AG04449 (cell line): ENCODE results near the gene MAMDC4.

Experiments
- CTCF ChIA-PET: fragments of 350-600 bp; formaldehyde crosslinking; extraction: SDS; loops from one replicate; lab custom pipeline; 2021; ENCODE audit warnings: antibody characterized with exemption; lab: Yijun Ruan, JAX
- POLR2A ChIA-PET: fragments of 400-600, 350-600 bp; formaldehyde crosslinking; extraction: SDS; loops from one replicate; lab custom pipeline; 2020; ENCODE audit warnings: antibody characterized with exemption, inconsistent platforms; lab: Yijun Ruan, JAX
- DNase-seq: peaks from one replicate; pipeline ENCODE4 v3.0.0-alpha.2; 2010; ENCODE audit warnings: low read depth, low spot score
- H3K4me3 ChIP-seq: 2 replicates; pipeline ENCODE4 v1.5.1; 2011; ENCODE audit warnings: low read depth, mild to moderate bottlenecking, control low read depth, low read length
- TF ChIP-seq, protein P1 (sequence below): IDR thresholded peaks from one replicate; pipeline ENCODE4 v1.5.1; 2011; ENCODE audit warnings: mild to moderate bottlenecking, moderate library complexity, low read length, control low read depth, inconsistent platforms; ENCODE audit not compliant: insufficient read depth; ENCODE audit errors: missing control alignments

The MAMDC4 gene

DNA sequence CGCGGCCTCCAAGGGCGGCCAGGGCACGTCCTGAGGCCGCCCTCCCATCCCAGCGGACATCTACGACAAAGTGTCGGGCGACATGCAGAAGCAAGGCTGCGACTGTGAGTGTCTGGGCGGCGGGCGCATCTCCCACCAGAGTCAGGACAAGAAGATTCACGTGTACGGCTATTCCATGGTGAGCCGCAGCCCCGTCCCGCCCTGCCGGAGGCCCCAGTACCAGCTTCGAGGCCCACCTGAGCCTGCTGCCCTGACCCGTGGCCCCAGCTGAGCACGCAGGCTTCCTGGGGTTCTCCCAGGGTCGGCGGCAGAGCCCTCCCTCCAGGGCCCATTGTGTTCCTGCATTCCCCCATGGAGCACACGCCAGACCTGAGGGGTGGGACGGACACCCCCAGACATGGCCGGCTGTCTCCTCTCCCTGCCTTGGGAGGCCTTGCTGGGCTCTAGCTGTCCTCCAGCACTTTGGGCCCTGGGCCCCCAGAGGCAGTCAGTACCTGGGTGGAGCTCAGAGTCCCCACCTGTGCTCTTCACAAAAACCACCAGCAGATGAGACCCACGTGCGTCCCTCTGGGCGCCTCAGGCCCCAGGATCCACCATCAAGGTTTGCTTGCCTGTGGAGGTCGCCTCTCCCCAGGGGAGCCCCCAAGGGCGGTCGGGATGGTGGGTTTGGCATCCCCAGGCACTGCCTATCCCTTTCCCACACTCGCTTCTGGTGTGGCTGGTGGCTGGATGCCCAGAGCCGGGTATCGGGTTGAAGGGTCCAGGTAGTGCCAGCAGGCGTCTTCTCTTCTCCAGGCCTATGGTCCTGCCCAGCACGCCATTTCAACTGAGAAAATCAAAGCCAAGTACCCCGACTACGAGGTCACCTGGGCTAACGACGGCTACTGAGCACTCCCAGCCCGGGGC, 1.9 kb upstream of the MAMDC4 start:
- ChIA-PET POLR2A (interaction anchor here (1.1 kb wide), 1 partner anchor 10 kb away, joined by 3 read pairs; no protein-coding TSS in a partner anchor), CTCF (no interaction called here)
- TF ChIP-seq, protein P1, sequence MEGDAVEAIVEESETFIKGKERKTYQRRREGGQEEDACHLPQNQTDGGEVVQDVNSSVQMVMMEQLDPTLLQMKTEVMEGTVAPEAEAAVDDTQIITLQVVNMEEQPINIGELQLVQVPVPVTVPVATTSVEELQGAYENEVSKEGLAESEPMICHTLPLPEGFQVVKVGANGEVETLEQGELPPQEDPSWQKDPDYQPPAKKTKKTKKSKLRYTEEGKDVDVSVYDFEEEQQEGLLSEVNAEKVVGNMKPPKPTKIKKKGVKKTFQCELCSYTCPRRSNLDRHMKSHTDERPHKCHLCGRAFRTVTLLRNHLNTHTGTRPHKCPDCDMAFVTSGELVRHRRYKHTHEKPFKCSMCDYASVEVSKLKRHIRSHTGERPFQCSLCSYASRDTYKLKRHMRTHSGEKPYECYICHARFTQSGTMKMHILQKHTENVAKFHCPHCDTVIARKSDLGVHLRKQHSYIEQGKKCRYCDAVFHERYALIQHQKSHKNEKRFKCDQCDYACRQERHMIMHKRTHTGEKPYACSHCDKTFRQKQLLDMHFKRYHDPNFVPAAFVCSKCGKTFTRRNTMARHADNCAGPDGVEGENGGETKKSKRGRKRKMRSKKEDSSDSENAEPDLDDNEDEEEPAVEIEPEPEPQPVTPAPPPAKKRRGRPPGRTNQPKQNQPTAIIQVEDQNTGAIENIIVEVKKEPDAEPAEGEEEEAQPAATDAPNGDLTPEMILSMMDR, result no peak
- peak overlapping the region; percentile 97 for H3K4me3 ChIP-seq
- no peak for DNase-seq

DNA sequence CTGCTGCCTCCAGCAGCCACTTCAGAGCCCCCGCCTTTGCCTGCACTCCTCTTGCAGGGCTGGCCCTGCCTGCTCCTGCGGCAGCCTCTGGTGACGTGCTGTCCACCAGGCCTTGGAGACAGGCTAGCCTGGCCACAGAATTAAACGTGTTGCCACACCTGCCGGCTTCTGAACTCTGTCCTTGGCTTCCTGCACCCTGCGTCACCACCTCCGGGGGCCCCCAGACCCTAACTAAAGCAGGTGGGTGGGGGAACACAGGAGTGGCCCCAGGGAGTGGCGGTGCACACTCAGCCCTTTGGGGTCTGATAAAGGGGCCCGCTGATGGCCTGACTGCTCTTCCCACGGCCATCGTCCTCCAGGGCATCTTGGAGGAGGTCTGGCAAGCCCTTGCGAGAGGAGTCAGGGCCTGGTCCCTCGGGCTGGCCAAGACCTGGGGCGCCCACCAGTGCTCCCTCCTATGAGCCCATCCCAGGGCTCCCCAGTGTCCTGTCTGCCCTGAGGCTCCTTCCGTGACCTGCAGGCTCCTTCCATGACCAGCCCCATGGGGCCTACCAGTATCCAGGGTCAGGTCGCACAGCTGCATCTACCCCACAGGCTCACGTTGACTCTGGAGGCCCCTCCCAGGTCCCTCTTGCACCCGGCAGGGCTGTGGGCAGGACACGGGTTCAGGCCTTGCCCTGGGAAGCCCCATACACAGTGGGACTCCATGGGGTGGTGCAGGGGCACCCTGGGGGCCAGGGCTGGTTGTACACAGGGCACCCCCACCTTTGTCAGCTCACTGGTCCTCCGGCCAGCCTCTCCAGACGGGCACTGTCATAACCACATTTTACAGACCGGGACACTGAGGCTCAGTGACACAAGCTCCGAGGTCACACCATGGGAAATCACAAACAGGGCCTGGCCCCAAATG, 1.0 kb upstream of the MAMDC4 start:
- peak overlapping the region; percentile 97; the same call in 1 of the 2 replicates for H3K4me3 ChIP-seq
- TF ChIP-seq, protein P1, result no peak
- no peak for DNase-seq
- CTCF ChIA-PET, result interaction anchor here (0.9 to 1.6 kb wide), 2 partner anchors 122 to 178 kb away, joined by 3 to 4 read pairs; no protein-coding TSS in a partner anchor
- POLR2A ChIA-PET, result interaction anchor here (1.1 kb wide), 1 partner anchor 12 kb away, joined by 4 read pairs; no protein-coding TSS in a partner anchor

DNA sequence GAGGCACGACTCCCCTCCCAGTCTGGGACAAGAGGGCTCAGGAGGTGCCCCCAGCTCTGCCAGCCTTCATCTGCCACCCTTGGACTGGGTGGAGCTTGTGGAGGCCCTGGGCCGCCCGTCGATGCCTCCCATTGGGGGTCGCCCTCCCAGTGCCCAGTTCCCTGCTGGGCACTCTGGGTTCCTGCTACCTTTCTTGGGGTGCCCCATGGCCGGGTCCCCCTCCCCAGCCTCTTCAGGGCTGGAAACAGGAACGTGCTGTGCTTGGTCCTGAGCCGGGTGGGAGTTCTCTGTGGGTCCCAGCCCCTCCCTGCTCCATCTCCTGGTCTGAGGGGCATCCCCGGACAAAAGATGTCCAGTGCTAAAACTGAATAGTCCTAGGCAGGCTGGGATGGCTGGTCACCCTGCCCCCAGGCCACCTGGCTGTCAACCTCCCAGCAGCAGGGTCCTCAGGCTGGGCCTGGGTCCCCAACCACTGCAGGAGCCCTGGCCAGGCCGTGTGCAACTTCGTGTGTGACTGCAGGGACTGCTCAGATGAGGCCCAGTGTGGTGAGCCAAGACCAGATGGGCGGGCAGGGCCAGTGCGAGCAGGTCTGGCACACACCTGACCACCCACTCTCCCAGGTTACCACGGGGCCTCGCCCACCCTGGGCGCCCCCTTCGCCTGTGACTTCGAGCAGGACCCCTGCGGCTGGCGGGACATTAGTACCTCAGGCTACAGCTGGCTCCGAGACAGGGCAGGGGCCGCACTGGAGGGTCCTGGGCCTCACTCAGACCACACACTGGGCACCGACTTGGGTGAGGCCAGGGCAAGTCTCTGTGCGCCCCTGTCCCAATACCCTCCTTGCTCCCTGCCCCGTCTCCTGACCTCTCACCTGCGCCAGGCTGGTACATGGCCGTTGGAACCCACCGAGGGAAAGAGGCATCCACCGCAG, 784 bp downstream of the MAMDC4 start:
- DNase-seq, result no peak
- TF ChIP-seq, protein P1, result no peak
- ChIA-PET POLR2A (interaction anchor here (1.0 to 1.1 kb wide), 2 partner anchors 10 kb away, joined by 3 to 4 read pairs; partner anchors contain the start of gene AJM1), CTCF (interaction anchor here (0.7 to 1.6 kb wide), 2 partner anchors 10 to 176 kb away, joined by 3 to 4 read pairs; no protein-coding TSS in a partner anchor)
- H3K4me3 ChIP-seq, result no peak overlapping the region

DNA sequence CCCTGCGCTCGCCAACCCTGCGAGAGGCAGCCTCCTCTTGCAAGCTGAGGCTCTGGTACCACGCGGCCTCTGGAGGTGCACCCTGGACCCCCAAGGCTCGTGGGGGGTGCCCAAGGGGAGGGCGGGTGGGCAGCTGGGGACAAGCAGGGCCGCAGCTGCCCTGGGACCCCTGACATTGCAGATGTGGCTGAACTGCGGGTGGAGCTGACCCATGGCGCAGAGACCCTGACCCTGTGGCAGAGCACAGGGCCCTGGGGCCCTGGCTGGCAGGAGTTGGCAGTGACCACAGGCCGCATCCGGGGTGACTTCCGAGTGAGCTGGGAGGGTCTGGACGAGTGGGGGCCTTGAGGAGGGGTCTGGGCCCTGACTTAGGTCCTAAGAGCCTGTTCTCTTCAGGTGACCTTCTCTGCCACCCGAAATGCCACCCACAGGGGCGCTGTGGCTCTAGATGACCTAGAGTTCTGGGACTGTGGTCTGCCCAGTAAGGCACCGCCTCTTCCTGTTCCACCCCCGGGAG, 1.5 kb downstream of the MAMDC4 start:
- H3K4me3 ChIP-seq, result no peak overlapping the region
- TF ChIP-seq, protein P1, result no peak
- ChIA-PET CTCF (no interaction called here), POLR2A (no interaction called here)
- DNase-seq, result no peak

DNA sequence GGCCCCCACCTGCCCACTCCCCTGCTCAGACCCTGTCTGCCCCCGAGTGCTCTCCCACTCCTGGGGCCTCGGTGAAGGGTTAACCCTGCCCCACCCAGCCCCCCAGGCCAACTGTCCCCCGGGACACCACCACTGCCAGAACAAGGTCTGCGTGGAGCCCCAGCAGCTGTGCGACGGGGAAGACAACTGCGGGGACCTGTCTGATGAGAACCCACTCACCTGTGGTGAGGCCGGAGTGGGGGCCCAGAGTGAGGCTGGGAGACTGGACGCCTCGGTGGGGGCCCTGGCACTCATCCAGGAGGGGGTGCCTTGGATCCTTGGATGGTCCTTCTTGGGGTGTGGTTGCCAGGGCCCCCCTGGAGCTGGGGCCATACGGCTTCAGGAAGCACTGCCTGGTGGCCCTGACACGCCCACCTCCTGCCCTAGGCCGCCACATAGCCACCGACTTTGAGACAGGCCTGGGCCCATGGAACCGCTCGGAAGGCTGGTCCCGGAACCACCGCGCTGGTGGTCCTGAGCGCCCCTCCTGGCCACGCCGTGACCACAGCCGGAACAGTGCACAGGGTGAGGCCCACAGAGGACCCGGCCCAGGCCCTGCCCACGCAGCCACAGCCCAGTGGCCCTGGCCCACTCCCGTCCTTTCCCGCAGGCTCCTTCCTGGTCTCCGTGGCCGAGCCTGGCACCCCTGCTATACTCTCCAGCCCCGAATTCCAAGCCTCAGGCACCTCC, 2.1 kb downstream of the MAMDC4 start:
- H3K4me3 ChIP-seq, result no peak overlapping the region
- CTCF ChIA-PET, result no interaction called here
- no peak for DNase-seq
- POLR2A ChIA-PET, result no interaction called here
- TF ChIP-seq, protein P1, result no peak
